Measurements from ENCODE around the gene BRD7.

GRCh38 chr16:50301626-50302471 lies 66.9 kb downstream of the BRD7 start:
- TF ChIP-seq CTCF (IDR thresholded peaks at IDR 0.05), result no peak
- TF ChIP-seq POLR2A (IDR thresholded peaks at IDR 0.05), result no peak

All from testis (tissue), 2 donors.